ENCODE results near the gene NFATC1.

Gene NFATC1

GRCh38 chr18:79486356-79487182 lies 90.8 kb downstream of the NFATC1 start:
- H3K36me3 ChIP-seq (ENCODE audit: control insufficient read depth, insufficient read depth, low read length): no peaks in the 10 kb centered on the region
- H2AFZ ChIP-seq: no peak overlapping the region
- no peak overlapping the region for H3K4me3 ChIP-seq (ENCODE audit: low read depth, low read length)
- no peaks in the 10 kb centered on the region for H3K9me3 ChIP-seq (ENCODE audit: control insufficient read depth, low read length)
- no peak overlapping the region for H3K4me2 ChIP-seq (ENCODE audit: low read length)
- H3K79me2 ChIP-seq: no peaks in the 10 kb centered on the region
- H3K4me1 ChIP-seq: no peaks in the 10 kb centered on the region
- H3K9ac ChIP-seq: no peak overlapping the region
- H3K27ac ChIP-seq: no peak overlapping the region
- TF ChIP-seq CTCF (IDR thresholded peaks at IDR 0.05): no peak
- H3K27me3 ChIP-seq (ENCODE audit: control insufficient read depth, insufficient read depth, low read length): no peaks in the 10 kb centered on the region

- no peaks in the 10 kb centered on the region for H3K79me2 ChIP-seq
- H3K36me3 ChIP-seq (ENCODE audit: control insufficient read depth, insufficient read depth, low read length): no peaks in the 10 kb centered on the region
- no peak overlapping the region for H3K4me2 ChIP-seq (ENCODE audit: low read length)
- no peaks in the 10 kb centered on the region for H3K9me3 ChIP-seq (ENCODE audit: control insufficient read depth, low read length)
- H3K4me3 ChIP-seq (ENCODE audit: low read depth, low read length): no peak overlapping the region
- no peaks in the 10 kb centered on the region for H3K4me1 ChIP-seq
- H3K27ac ChIP-seq: no peak overlapping the region
- no peaks in the 10 kb centered on the region for H3K27me3 ChIP-seq (ENCODE audit: control insufficient read depth, insufficient read depth, low read length)
- H3K9ac ChIP-seq: no peak overlapping the region
- H2AFZ ChIP-seq: no peak overlapping the region
- TF ChIP-seq CTCF (IDR thresholded peaks at IDR 0.05): no peak
These were observed 91.6 kb downstream of the NFATC1 start for GRCh38 chr18:79487183-79487800.

- Histone ChIP-seq H3K27me3 (ENCODE audit: control insufficient read depth, insufficient read depth, low read length) (no peaks in the 10 kb centered on the region), H3K4me1 (no peaks in the 10 kb centered on the region), H3K9me3 (ENCODE audit: control insufficient read depth, low read length) (no peaks in the 10 kb centered on the region), H3K79me2 (no peaks in the 10 kb centered on the region), H3K4me3 (ENCODE audit: low read depth, low read length) (no peak overlapping the region), H3K27ac (no peak overlapping the region), H2AFZ (no peak overlapping the region), H3K36me3 (ENCODE audit: control insufficient read depth, insufficient read depth, low read length) (no peaks in the 10 kb centered on the region), H3K9ac (no peak overlapping the region), H3K4me2 (ENCODE audit: low read length) (no peak overlapping the region)
- no peak for TF ChIP-seq CTCF (IDR thresholded peaks at IDR 0.05)
These were observed 92.1 kb downstream of the NFATC1 start for GRCh38 chr18:79487801-79488201.

GRCh38 chr18:79488311-79489050 lies 92.8 kb downstream of the NFATC1 start:
- Histone ChIP-seq H3K4me2 (ENCODE audit: low read length) (no peak overlapping the region), H3K9me3 (ENCODE audit: control insufficient read depth, low read length) (no peaks in the 10 kb centered on the region), H3K27me3 (ENCODE audit: control insufficient read depth, insufficient read depth, low read length) (no peaks in the 10 kb centered on the region), H3K9ac (no peak overlapping the region), H2AFZ (no peak overlapping the region), H3K27ac (no peak overlapping the region), H3K36me3 (ENCODE audit: control insufficient read depth, insufficient read depth, low read length) (no peaks in the 10 kb centered on the region), H3K79me2 (no peaks in the 10 kb centered on the region), H3K4me3 (ENCODE audit: low read depth, low read length) (no peak overlapping the region), H3K4me1 (no peaks in the 10 kb centered on the region)
- TF ChIP-seq CTCF (IDR thresholded peaks at IDR 0.05): no peak

Data from parathyroid adenoma (tissue), 2 donors.